GM23338 (cell line): Measurements from ENCODE around the gene CACNA1H. TPM values are rescaled to one million over a fixed set of nuclear protein-coding genes. Genes with fewer than 3 reads are reported as not detected.

Experiments
- ATAC-seq: fragments of 200-7000 bp; cut with Tn5 transposase; 3 replicates; pipeline ENCODE4 v1.9.1; 2020
- DNase-seq: peaks from one replicate; pipeline ENCODE4 v3.0.0-alpha.2; 2015; ENCODE audit warnings: low spot score
- H2AFZ ChIP-seq: fragments of 200-600 bp; sonication (generic); 2 replicates; pipeline ENCODE4 v1.8.0; 2016; ENCODE audit warnings: antibody characterized with exemption, mild to moderate bottlenecking, moderate library complexity
- H3F3A ChIP-seq: fragments of 200-600 bp; sonication (generic); replicated peaks from 2 replicates; pipeline ENCODE4 v1.8.0; 2017; ENCODE audit warnings: antibody characterized with exemption, mixed run types, low read depth
- H3K27ac ChIP-seq: fragments of 200-600 bp; sonication (generic); 2 replicates; pipeline ENCODE4 v1.6.1; 2016; ENCODE audit warnings: low read depth
- H3K27me3 ChIP-seq: fragments of 200-600 bp; sonication (generic); 2 replicates; pipeline ENCODE4 v1.8.0; 2016; ENCODE audit warnings: mild to moderate bottlenecking, mixed run types, moderate library complexity; ENCODE audit not compliant: insufficient read depth
- H3K36me3 ChIP-seq: fragments of 200-600 bp; sonication (generic); 2 replicates; pipeline ENCODE4 v1.8.0; 2016; ENCODE audit warnings: mild to moderate bottlenecking; ENCODE audit not compliant: insufficient read depth
- H3K4me1 ChIP-seq: fragments of 200-600 bp; sonication (generic); 2 replicates; pipeline ENCODE4 v1.8.0; 2016; ENCODE audit warnings: mild to moderate bottlenecking, moderate library complexity; ENCODE audit not compliant: insufficient read depth
- H3K4me2 ChIP-seq: fragments of 200-600 bp; sonication (generic); 2 replicates; pipeline ENCODE4 v1.7.1; 2017; ENCODE audit warnings: mixed run types
- H3K4me3 ChIP-seq: fragments of 200-600 bp; sonication (generic); 2 replicates; pipeline ENCODE4 v1.6.1; 2016; ENCODE audit warnings: mixed run types
- H3K79me2 ChIP-seq: fragments of 200-600 bp; sonication (generic); replicated peaks from 2 replicates; pipeline ENCODE4 v1.8.0; 2017; ENCODE audit warnings: mild to moderate bottlenecking; ENCODE audit not compliant: insufficient read depth
- H3K9me2 ChIP-seq: fragments of 200-600 bp; sonication (generic); 2 replicates; pipeline ENCODE4 v1.8.0; 2017; ENCODE audit not compliant: insufficient read depth
- H4K20me1 ChIP-seq: fragments of 200-600 bp; sonication (generic); replicated peaks from 2 replicates; pipeline ENCODE4 v1.8.0; 2017; ENCODE audit warnings: mild to moderate bottlenecking; ENCODE audit not compliant: insufficient read depth
- H3K27ac Mint-ChIP-seq: 2 replicates; pipeline ENCODE4 v1.8.0; 2020; ENCODE audit warnings: inconsistent platforms, mild to moderate bottlenecking, moderate library complexity, mixed read lengths
- H3K27me3 Mint-ChIP-seq: 3 replicates; pipeline ENCODE4 v1.8.0; 2022; ENCODE audit warnings: low read depth, mild to moderate bottlenecking, moderate library complexity, mixed read lengths, inconsistent platforms; ENCODE audit not compliant: insufficient read depth, poor library complexity
- H3K36me3 Mint-ChIP-seq: 3 replicates; pipeline ENCODE4 v1.8.0; 2021; ENCODE audit warnings: low read depth, mild to moderate bottlenecking, inconsistent platforms, moderate library complexity, mixed read lengths
- H3K4me1 Mint-ChIP-seq: 3 replicates; pipeline ENCODE4 v1.8.0; 2020; ENCODE audit warnings: mild to moderate bottlenecking, inconsistent platforms, mixed read lengths
- H3K4me3 Mint-ChIP-seq: 3 replicates; pipeline ENCODE4 v1.8.0; 2021; ENCODE audit warnings: moderate library complexity, mild to moderate bottlenecking, inconsistent platforms, mixed read lengths
- H3K9me3 Mint-ChIP-seq: 3 replicates; pipeline ENCODE4 v1.8.0; 2020; ENCODE audit warnings: moderate library complexity, mild to moderate bottlenecking, inconsistent platforms, mixed read lengths
- CREB1 ChIP-seq: fragments of 250-450 bp; sonication (Bioruptor Pico); IDR thresholded peaks from 2 replicates; pipeline ENCODE4 v1.5.0; 2020; ENCODE audit warnings: low read depth, mild to moderate bottlenecking, moderate library complexity
- CTCF ChIP-seq, 2 experiments: fragments of 200-600 bp in 1 of 2; sonication (generic) in 1 of 2; conservative IDR thresholded peaks; 2 replicates each; pipeline versions ENCODE4 v1.5.1 to v1.6.1; 2016 to 2017; ENCODE audit warnings: antibody characterized with exemption in 2 of 2, low read depth in 2 of 2, mild to moderate bottlenecking in 2 of 2, moderate library complexity in 1 of 2
- EZH2 ChIP-seq: fragments of 200-600 bp; sonication (generic); IDR thresholded peaks from one replicate; pipeline ENCODE4 v1.8.0; 2017; ENCODE audit warnings: antibody characterized with exemption, mild to moderate bottlenecking, low read depth; ENCODE audit not compliant: unreplicated experiment
- EZH2phosphoT487 ChIP-seq: fragments of 200-600 bp; sonication (generic); IDR thresholded peaks from one replicate; pipeline ENCODE4 v1.8.1; 2018; ENCODE audit warnings: antibody characterized with exemption; ENCODE audit not compliant: unreplicated experiment
- POLR2AphosphoS5 ChIP-seq: IDR thresholded peaks from 2 replicates; pipeline ENCODE4 v1.6.1; 2016; ENCODE audit warnings: antibody characterized with exemption, low read depth
- STAT1 ChIP-seq: IDR thresholded peaks from one replicate; pipeline ENCODE4 v1.6.1; 2016; ENCODE audit warnings: antibody characterized with exemption; ENCODE audit not compliant: unreplicated experiment
- ZNF114 ChIP-seq: fragments of 250-450 bp; sonication (Bioruptor Pico); IDR thresholded peaks from 2 replicates; pipeline ENCODE4 v1.5.0; 2020; ENCODE audit warnings: mild to moderate bottlenecking, moderate library complexity
- ZNF462 ChIP-seq: fragments of 250-450 bp; sonication (Bioruptor Pico); IDR thresholded peaks from 2 replicates; pipeline ENCODE4 v1.5.0; 2020; ENCODE audit warnings: mild to moderate bottlenecking, moderate library complexity
- polyA plus RNA-seq: library from polyadenylated mRNA; unstranded; fragments of >200 nt; fragmentation: Nextera tagmentation; extraction: Ambion mirVana; gene quantifications from 2 replicates; pipeline ENCODE4 v1.2.1, GENCODE V29; 2016
- total RNA-seq: library from RNA; depleted of rRNA; stranded (reverse); fragments of >200 nt; shearing (Covaris generic); gene quantifications from 2 replicates; pipeline ENCODE4 v1.2.3, GENCODE V29; 2014

The CACNA1H gene
- total and polyA plus RNA-seq, 2 experiments from 2014 or later = 3.5 to 43.3 TPM

GRCh38 chr16:1222553-1223354 lies 69.8 kb downstream of the CACNA1H start:
- H3K4me1 Mint-ChIP-seq = no peaks in the 10 kb centered on the region
- H3K27me3 Mint-ChIP-seq = peaks cover 22% of the 10 kb centered on the region
- H3K27me3 ChIP-seq = no peaks in the 10 kb centered on the region
- no peaks in the 10 kb centered on the region for H3F3A ChIP-seq
- no peak overlapping the region for H3K27ac ChIP-seq
- ATAC-seq (no peak), DNase-seq (no peak)
- no peak overlapping the region for H3K4me2 ChIP-seq
- H3K9me3 Mint-ChIP-seq = no peaks in the 10 kb centered on the region
- no peak overlapping the region for H3K27ac Mint-ChIP-seq
- no peak for TF ChIP-seq CTCF (conservative IDR thresholded peaks at IDR 0.05; ENCODE audit: low read depth in 2 of 2)
- TF ChIP-seq POLR2AphosphoS5 = no peak
- H3K79me2 ChIP-seq = no peaks in the 10 kb centered on the region
- H4K20me1 ChIP-seq = no peaks in the 10 kb centered on the region; the same call in none of the 2 replicates
- no peaks in the 10 kb centered on the region for H3K9me2 ChIP-seq
- no peak overlapping the region for H2AFZ ChIP-seq
- H3K36me3 Mint-ChIP-seq = no peaks in the 10 kb centered on the region; the same call in 2 of the 3 replicates
- no peak overlapping the region for H3K4me3 ChIP-seq
- H3K4me1 ChIP-seq = no peaks in the 10 kb centered on the region
- no peak overlapping the region for H3K4me3 Mint-ChIP-seq
- H3K36me3 ChIP-seq = no peaks in the 10 kb centered on the region

- no peaks in the 10 kb centered on the region for H3K79me2 ChIP-seq
- no peak overlapping the region; the same call in 1 of the 2 replicates for H3K27ac Mint-ChIP-seq
- TF ChIP-seq ZNF462 (CRISPR knock-in tag) (no peak), EZH2 (no peak), CTCF (conservative IDR thresholded peaks at IDR 0.05; ENCODE audit: low read depth in 2 of 2) (no peak), STAT1 (no peak), POLR2AphosphoS5 (no peak), CREB1 (CRISPR knock-in tag) (no peak), ZNF114 (CRISPR knock-in tag) (no peak), EZH2phosphoT487 (no peak)
These were observed 70.7 kb downstream of the CACNA1H start for GRCh38 chr16:1223355-1224214.

More at GRCh38 chr16:1223355-1224214, 70.7 kb downstream of the CACNA1H start:
- Histone ChIP-seq H3K4me1 (no peaks in the 10 kb centered on the region), H3K4me3 (no peak overlapping the region), H4K20me1 (no peaks in the 10 kb centered on the region; the same call in none of the 2 replicates), H3K36me3 (no peaks in the 10 kb centered on the region), H3F3A (no peaks in the 10 kb centered on the region), H2AFZ (no peak overlapping the region), H3K27ac (no peak overlapping the region), H3K9me2 (no peaks in the 10 kb centered on the region), H3K27me3 (no peaks in the 10 kb centered on the region), H3K4me2 (no peak overlapping the region)
- no peaks in the 10 kb centered on the region for H3K4me1 Mint-ChIP-seq
- H3K27me3 Mint-ChIP-seq = peaks cover 23% of the 10 kb centered on the region
- DNase-seq = no peak
- H3K4me3 Mint-ChIP-seq = no peak overlapping the region
- no peaks in the 10 kb centered on the region for H3K9me3 Mint-ChIP-seq
- ATAC-seq = no peak
- no peaks in the 10 kb centered on the region; the same call in 2 of the 3 replicates for H3K36me3 Mint-ChIP-seq
